HCT116 (cell line): ENCODE measurements around the gene PPP1R2B. TPM values are rescaled to one million over a fixed set of nuclear protein-coding genes. Genes with fewer than 3 reads are reported as not detected.

Experiments
- ATAC-seq: fragments of 200-7000 bp; cut with Tn5 transposase; 2 replicates; pipeline ENCODE4 v1.9.1; 2020; ENCODE audit warnings: mild to moderate bottlenecking, moderate library complexity
- BruUV-seq: library from RNA; stranded (reverse); fragments of 400-500 nt; replicated peaks from 2 replicates; lab custom pipeline; 2021; lab: Mats Ljungman, UMichigan
- CTCF ChIA-PET: fragments of 300-600 bp; sonication (Branson Sonifier 250); formaldehyde crosslinking; loops from one replicate; lab custom pipeline; 2021; ENCODE audit warnings: antibody characterized with exemption; lab: Charles Lee
- POLR2A ChIA-PET: fragments of 300-600, 350-600 bp; sonication (Branson Sonifier 250); formaldehyde crosslinking; loops from one replicate; lab custom pipeline; 2021; ENCODE audit warnings: antibody characterized with exemption; lab: Charles Lee
- RAD21 ChIA-PET, 2 experiments: fragments of 300-600 bp; sonication (Branson Sonifier 250); formaldehyde crosslinking; loops; one replicate each; lab custom pipeline; 2023; ENCODE audit warnings: low total read pairs in 2 of 2; ENCODE audit not compliant: uncharacterized antibody in 2 of 2, unreplicated experiment in 2 of 2, low non-redundant PET in 1 of 2; lab: Charles Lee
- DNase-seq: peaks from one replicate; pipeline ENCODE4 v3.0.0-alpha.2; 2010; ENCODE audit warnings: low read depth, low spot score
- H2AFZ ChIP-seq: fragments of 200-600 bp; shearing (Covaris generic), sonication (generic); 2 replicates; pipeline ENCODE4 v1.6.1; 2017; ENCODE audit warnings: low read depth, mixed run types, mixed read lengths, antibody characterized with exemption, low read length; ENCODE audit not compliant: poor library complexity, severe bottlenecking
- H3K27ac ChIP-seq: 2 replicates; pipeline ENCODE4 v1.5.1; 2012; ENCODE audit warnings: low read depth, low read length
- H3K27me3 ChIP-seq: fragments of 200-600 bp; sonication (generic); 2 replicates; pipeline ENCODE4 v1.6.1; 2016; ENCODE audit warnings: mixed run types, low read length, mixed read lengths; ENCODE audit not compliant: insufficient read depth
- H3K36me3 ChIP-seq, 2 experiments: fragments of 200-500 bp in 1 of 2; fragments of 200-600 bp in 1 of 2; sonication (Bioruptor generic) in 1 of 2; sonication (generic) in 1 of 2; 2 replicates each; pipeline versions ENCODE4 v1.5.1 to v1.6.1; 2014 to 2016; ENCODE audit warnings: low read length in 2 of 2, inconsistent platforms in 1 of 2, mixed read lengths in 1 of 2, mixed run types in 1 of 2; ENCODE audit not compliant: insufficient read depth in 2 of 2, control insufficient read depth in 1 of 2
- H3K4me1 ChIP-seq, 2 experiments: fragments of 200-600 bp in 1 of 2; sonication (generic) in 1 of 2; 2 replicates each; pipeline versions ENCODE4 v1.5.1 to v1.6.1; 2012 to 2017; ENCODE audit warnings: low read length in 2 of 2, inconsistent platforms in 1 of 2, mild to moderate bottlenecking in 1 of 2, mixed read lengths in 1 of 2, mixed run types in 1 of 2, moderate library complexity in 1 of 2; ENCODE audit not compliant: insufficient read depth in 2 of 2, control insufficient read depth in 1 of 2
- H3K4me2 ChIP-seq: fragments of 200-600 bp; sonication (generic); 2 replicates; pipeline ENCODE4 v1.6.1; 2017; ENCODE audit warnings: mixed run types, low read length, mixed read lengths
- H3K4me3 ChIP-seq, 2 experiments: fragments of 200-600 bp in 1 of 2; sonication (generic) in 1 of 2; replicated peaks in 1 of 2; 2 replicates each; pipeline ENCODE4 v1.5.1; 2011 to 2016; ENCODE audit warnings: low read length in 2 of 2, control low read depth in 1 of 2, low read depth in 1 of 2, mild to moderate bottlenecking in 1 of 2, mixed read lengths in 1 of 2, mixed run types in 1 of 2
- H3K79me2 ChIP-seq: fragments of 200-600 bp; sonication (generic); 2 replicates; pipeline ENCODE4 v1.6.1; 2017; ENCODE audit warnings: mild to moderate bottlenecking, mixed run types, low read length, moderate library complexity, mixed read lengths; ENCODE audit not compliant: insufficient read depth
- H3K9ac ChIP-seq: fragments of 200-600 bp; sonication (generic); 2 replicates; pipeline ENCODE4 v1.6.1; 2016; ENCODE audit warnings: low read length, mixed read lengths
- H3K9me2 ChIP-seq: fragments of 200-600 bp; sonication (generic), shearing (Covaris generic); 2 replicates; pipeline ENCODE4 v1.6.1; 2017; ENCODE audit warnings: mixed run types, mild to moderate bottlenecking, moderate library complexity; ENCODE audit not compliant: insufficient read depth
- H3K9me3 ChIP-seq, 2 experiments: fragments of 200-500 bp in 1 of 2; fragments of 200-600 bp in 1 of 2; sonication (Bioruptor generic) in 1 of 2; sonication (generic) in 1 of 2; 2 replicates each; pipeline ENCODE4 v1.6.1; 2014 to 2017; ENCODE audit warnings: low read length in 2 of 2, mixed read lengths in 2 of 2, inconsistent platforms in 1 of 2, low read depth in 1 of 2, mild to moderate bottlenecking in 1 of 2, mixed run types in 1 of 2, moderate library complexity in 1 of 2; ENCODE audit not compliant: control insufficient read depth in 1 of 2, insufficient read depth in 1 of 2
- H4K20me1 ChIP-seq: fragments of 200-600 bp; sonication (generic), shearing (Covaris generic); 2 replicates; pipeline ENCODE4 v1.6.1; 2017; ENCODE audit warnings: mixed run types, mild to moderate bottlenecking, moderate library complexity; ENCODE audit not compliant: insufficient read depth
- ATF3 ChIP-seq: IDR thresholded peaks from 2 replicates; pipeline ENCODE4 v1.6.1; 2012
- CBX3 ChIP-seq: IDR thresholded peaks from 2 replicates; pipeline ENCODE4 v1.6.1; 2012; ENCODE audit warnings: low read depth
- CEBPB ChIP-seq: IDR thresholded peaks from 2 replicates; pipeline ENCODE4 v1.6.1; 2012; ENCODE audit warnings: low read depth
- EZH2 ChIP-seq: fragments of 200-600 bp; sonication (generic); IDR thresholded peaks from 2 replicates; pipeline ENCODE4 v1.6.1; 2017; ENCODE audit warnings: antibody characterized with exemption, mixed run types
- EZH2phosphoT487 ChIP-seq: fragments of 200-600 bp; IDR thresholded peaks from 2 replicates; pipeline ENCODE4 v1.6.1; 2018; ENCODE audit warnings: antibody characterized with exemption, borderline replicate concordance
- FOSL1 ChIP-seq: IDR thresholded peaks from 2 replicates; pipeline ENCODE4 v1.6.1; 2012; ENCODE audit warnings: low read depth
- JUND ChIP-seq: IDR thresholded peaks from 2 replicates; pipeline ENCODE4 v1.6.1; 2012
- POLR2A ChIP-seq: IDR thresholded peaks from 2 replicates; pipeline ENCODE4 v1.7.0; 2011; ENCODE audit warnings: borderline replicate concordance; ENCODE audit not compliant: insufficient read depth, insufficient read length; ENCODE audit errors: extremely low read depth
- POLR2AphosphoS5 ChIP-seq: IDR thresholded peaks from 2 replicates; pipeline ENCODE4 v1.6.1; 2011; ENCODE audit warnings: mild to moderate bottlenecking, low read depth, low read length, moderate library complexity
- RAD21 ChIP-seq: IDR thresholded peaks from 2 replicates; pipeline ENCODE4 v1.6.1; 2012; ENCODE audit warnings: low read depth, mild to moderate bottlenecking
- REST ChIP-seq: IDR thresholded peaks from 2 replicates; pipeline ENCODE4 v1.6.1; 2012; ENCODE audit warnings: low read depth
- SP1 ChIP-seq: IDR thresholded peaks from 2 replicates; pipeline ENCODE4 v1.6.1; 2012; ENCODE audit warnings: low read depth
- SRF ChIP-seq: IDR thresholded peaks from 2 replicates; pipeline ENCODE4 v1.6.1; 2012; ENCODE audit warnings: low read depth
- TCF7L2 ChIP-seq: IDR thresholded peaks from 2 replicates; pipeline ENCODE4 v1.7.0; 2011; ENCODE audit warnings: borderline replicate concordance, inconsistent platforms; ENCODE audit not compliant: insufficient read depth, insufficient read length; ENCODE audit errors: extremely low read depth
- YY1 ChIP-seq: IDR thresholded peaks from 2 replicates; pipeline ENCODE4 v1.6.1; 2011; ENCODE audit warnings: low read length, low read depth, moderate library complexity, mild to moderate bottlenecking; ENCODE audit not compliant: insufficient replicate concordance; ENCODE audit errors: extremely low read depth
- intact Hi-C: fragments of 100-400 bp; cut with micrococcal nuclease; formaldehyde crosslinking; loops from 2 replicates; pipeline ENCODE4 v1.10.0; 2022
- total RNA-seq: library from RNA; stranded (reverse); gene quantifications from one replicate; pipeline ENCODE4 v1.2.1, GENCODE V29; 2021; ENCODE audit not compliant: unreplicated experiment
- TF ChIP-seq, protein P1 (sequence below), 3 experiments: fragments of 200-600 bp in 1 of 3; sonication (generic) in 1 of 3; IDR thresholded peaks in 2 of 3; conservative IDR thresholded peaks in 1 of 3; 2 replicates each; pipeline ENCODE4 v1.5.1; 2012 to 2017; ENCODE audit warnings: low read depth in 2 of 3, low read length in 2 of 3, antibody characterized with exemption in 1 of 3, borderline replicate concordance in 1 of 3, control low read depth in 1 of 3, mild to moderate bottlenecking in 1 of 3, mixed read lengths in 1 of 3, mixed run types in 1 of 3, moderate library complexity in 1 of 3; ENCODE audit not compliant: insufficient read depth in 1 of 3
- TF ChIP-seq, protein P2 (sequence below): IDR thresholded peaks from 2 replicates; pipeline ENCODE4 v1.6.1; 2012

The PPP1R2B gene
- total RNA-seq, 1 experiment from 2014 or later, result not detected

- no peak for TF ChIP-seq REST
- TF ChIP-seq JUND, result no peak
Measured at GRCh38 chr5:156838961-156839360, 11.1 kb upstream of the PPP1R2B start (continued).

DNA sequence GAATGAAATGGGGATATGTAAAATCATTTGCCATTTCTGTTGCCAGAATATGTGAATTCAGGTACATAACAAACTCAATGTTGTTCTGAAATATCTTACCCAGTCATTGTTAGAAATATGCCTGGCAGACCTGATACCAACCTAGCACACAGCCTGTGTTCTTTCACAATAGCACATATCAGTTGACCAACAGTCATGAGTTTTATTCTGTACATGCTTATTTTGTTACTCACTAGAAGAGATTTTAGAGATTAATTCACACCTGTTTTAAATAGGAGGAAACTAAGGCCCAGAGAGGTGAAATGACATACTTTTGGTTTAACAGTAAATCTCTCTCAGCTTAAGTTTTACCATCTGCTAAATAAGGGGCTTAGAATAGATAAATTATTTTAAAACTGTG is 8.4 kb upstream of the PPP1R2B start:
- Histone ChIP-seq H3K9ac (no peak overlapping the region), H3K79me2 (no peaks in the 10 kb centered on the region), H2AFZ (no peak overlapping the region), H4K20me1 (no peaks in the 10 kb centered on the region), H3K4me1 (no peaks in the 10 kb centered on the region), H3K27me3 (0 out of 2 replicates have a peak, but pooled peaks cover 8% of the 10 kb centered on the region), H3K4me2 (no peak overlapping the region), H3K9me3 (no peaks in the 10 kb centered on the region), H3K27ac (no peak overlapping the region), H3K36me3 (no peaks in the 10 kb centered on the region), H3K4me3 (no peak overlapping the region), H3K9me2 (no peaks in the 10 kb centered on the region)
- RAD21 ChIA-PET, result no interaction called here
- POLR2A ChIA-PET, result no interaction called here
- no TSS peak for BruUV-seq
- intact Hi-C loops, result no loop called here
- CTCF ChIA-PET, result no interaction called here
- ATAC-seq, result no peak
- DNase-seq, result no peak
- TF ChIP-seq, protein P1, sequence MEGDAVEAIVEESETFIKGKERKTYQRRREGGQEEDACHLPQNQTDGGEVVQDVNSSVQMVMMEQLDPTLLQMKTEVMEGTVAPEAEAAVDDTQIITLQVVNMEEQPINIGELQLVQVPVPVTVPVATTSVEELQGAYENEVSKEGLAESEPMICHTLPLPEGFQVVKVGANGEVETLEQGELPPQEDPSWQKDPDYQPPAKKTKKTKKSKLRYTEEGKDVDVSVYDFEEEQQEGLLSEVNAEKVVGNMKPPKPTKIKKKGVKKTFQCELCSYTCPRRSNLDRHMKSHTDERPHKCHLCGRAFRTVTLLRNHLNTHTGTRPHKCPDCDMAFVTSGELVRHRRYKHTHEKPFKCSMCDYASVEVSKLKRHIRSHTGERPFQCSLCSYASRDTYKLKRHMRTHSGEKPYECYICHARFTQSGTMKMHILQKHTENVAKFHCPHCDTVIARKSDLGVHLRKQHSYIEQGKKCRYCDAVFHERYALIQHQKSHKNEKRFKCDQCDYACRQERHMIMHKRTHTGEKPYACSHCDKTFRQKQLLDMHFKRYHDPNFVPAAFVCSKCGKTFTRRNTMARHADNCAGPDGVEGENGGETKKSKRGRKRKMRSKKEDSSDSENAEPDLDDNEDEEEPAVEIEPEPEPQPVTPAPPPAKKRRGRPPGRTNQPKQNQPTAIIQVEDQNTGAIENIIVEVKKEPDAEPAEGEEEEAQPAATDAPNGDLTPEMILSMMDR (IDR thresholded peaks at IDR 0.05 in 2 of 3, conservative IDR thresholded peaks at IDR 0.05 in 1 of 3; ENCODE audit: borderline replicate concordance in 1 of 3, insufficient read depth in 1 of 3, low read depth in 2 of 3, low read length in 2 of 3), result no peak
- TF ChIP-seq CBX3, result no peak
- no peak for TF ChIP-seq EZH2phosphoT487
- no peak for TF ChIP-seq EZH2
- no peak for TF ChIP-seq YY1
- no peak for TF ChIP-seq CEBPB
- TF ChIP-seq, protein P2, sequence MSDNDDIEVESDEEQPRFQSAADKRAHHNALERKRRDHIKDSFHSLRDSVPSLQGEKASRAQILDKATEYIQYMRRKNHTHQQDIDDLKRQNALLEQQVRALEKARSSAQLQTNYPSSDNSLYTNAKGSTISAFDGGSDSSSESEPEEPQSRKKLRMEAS, result no peak
- TF ChIP-seq REST, result no peak
- no peak for TF ChIP-seq FOSL1
- no peak for TF ChIP-seq TCF7L2
- TF ChIP-seq POLR2A, result no peak
- no peak for TF ChIP-seq POLR2AphosphoS5
- TF ChIP-seq ATF3, result no peak
- TF ChIP-seq SP1, result no peak
- TF ChIP-seq RAD21, result no peak
- TF ChIP-seq JUND, result no peak
- no peak for TF ChIP-seq SRF
